ENCODE results near the gene ANXA8L1. TPM values are rescaled to one million over a fixed set of nuclear protein-coding genes. Genes with fewer than 3 reads are reported as not detected.
"Not testable (repeated sequence)": the region's sequence is repeated elsewhere in the genome, so short reads cannot be mapped to it uniquely, and the experiment has no call there.

The ANXA8L1 gene, protein sequence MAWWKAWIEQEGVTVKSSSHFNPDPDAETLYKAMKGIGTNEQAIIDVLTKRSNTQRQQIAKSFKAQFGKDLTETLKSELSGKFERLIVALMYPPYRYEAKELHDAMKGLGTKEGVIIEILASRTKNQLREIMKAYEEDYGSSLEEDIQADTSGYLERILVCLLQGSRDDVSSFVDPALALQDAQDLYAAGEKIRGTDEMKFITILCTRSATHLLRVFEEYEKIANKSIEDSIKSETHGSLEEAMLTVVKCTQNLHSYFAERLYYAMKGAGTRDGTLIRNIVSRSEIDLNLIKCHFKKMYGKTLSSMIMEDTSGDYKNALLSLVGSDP
- total RNA-seq = not detected
- polyA plus RNA-seq = not detected

GRCh38 chr10:46375406-46375805 is at the start of gene ANXA8L1:
ANXA8L1 (plus strand) TSS chr10:46375776; CDS start chr10:46375852, 76 bp downstream.
- H3K9me3 Mint-ChIP-seq; H3K27me3 ChIP-seq (ENCODE audit: insufficient read depth, low read length, poor library complexity, severe bottlenecking); H3K36me3 ChIP-seq (ENCODE audit: insufficient read depth, low read length); POLR2A ChIA-PET; DNase-seq; H3K9me3 ChIP-seq (ENCODE audit: low read length); H3K4me3 ChIP-seq (ENCODE audit: low read length); H3K27ac ChIP-seq (ENCODE audit: low read depth, low read length); H3K36me3 Mint-ChIP-seq; H3K27ac Mint-ChIP-seq; H3K27me3 Mint-ChIP-seq; H3K4me1 ChIP-seq (ENCODE audit: insufficient read depth, low read length); H3K4me3 Mint-ChIP-seq; CTCF ChIA-PET; H3K4me1 Mint-ChIP-seq: not testable (repeated sequence)

DNA sequence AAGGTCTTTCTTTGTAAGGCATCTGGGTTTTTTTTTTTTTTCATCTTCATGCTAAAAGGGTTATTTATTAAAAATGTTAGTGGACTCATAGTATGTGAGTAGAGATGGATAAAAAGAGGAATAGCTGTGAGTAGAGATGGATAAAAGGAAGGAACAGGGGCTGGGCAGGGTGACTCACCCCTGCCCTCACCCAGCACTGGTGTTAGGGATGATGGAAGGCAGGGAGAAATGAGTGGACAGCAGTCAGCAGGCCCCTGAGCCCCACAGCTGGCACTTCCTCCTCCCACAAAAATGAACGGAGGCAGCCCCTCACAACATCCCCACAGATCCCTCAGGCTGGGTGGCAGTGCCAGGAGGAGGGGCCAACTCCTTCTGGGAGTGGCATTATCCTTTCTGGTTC is 49.5 kb upstream of the ANXA8L1 start:
- Histone ChIP-seq H3K27ac (ENCODE audit: low read depth, low read length) (no peak overlapping the region), H3K4me3 (ENCODE audit: low read length) (no peak overlapping the region), H3K36me3 (ENCODE audit: insufficient read depth, low read length) (no peaks in the 10 kb centered on the region), H3K27me3 (ENCODE audit: insufficient read depth, low read length, poor library complexity, severe bottlenecking) (no peaks in the 10 kb centered on the region), H3K4me1 (ENCODE audit: insufficient read depth, low read length) (no peaks in the 10 kb centered on the region), H3K9me3 (ENCODE audit: low read length) (no peaks in the 10 kb centered on the region)
- Mint-ChIP-seq H3K36me3 (no peaks in the 10 kb centered on the region), H3K4me1 (no peaks in the 10 kb centered on the region), H3K27ac (peak overlapping the region in 1 of 8 donors; percentile 30), H3K4me3 (no peak overlapping the region), H3K27me3 (peaks cover 0 to 6% of the 10 kb centered on the region in 2 donors), H3K9me3 (no peaks in the 10 kb centered on the region)
- DNase-seq = no peak
- POLR2A ChIA-PET = interaction anchor here (0.9 kb wide), 1 partner anchor 57 kb away, joined by 5 read pairs; no protein-coding TSS in a partner anchor
- CTCF ChIA-PET = interaction anchor here (0.9 to 1.5 kb wide), 2 partner anchors 97 to 98 kb away, joined by 3 to 8 read pairs; no protein-coding TSS in a partner anchor

- no peaks in the 10 kb centered on the region for H3K9me3 Mint-ChIP-seq
- peak overlapping the region in 2 of 8 donors; percentile 17 to 83 for H3K27ac Mint-ChIP-seq
- DNase-seq = no peak
- no peak overlapping the region for H3K27ac ChIP-seq (ENCODE audit: low read depth, low read length)
- peaks cover 0 to 12% of the 10 kb centered on the region in 2 donors for H3K27me3 Mint-ChIP-seq
- no peaks in the 10 kb centered on the region for H3K4me1 ChIP-seq (ENCODE audit: insufficient read depth, low read length)
- H3K36me3 Mint-ChIP-seq = no peaks in the 10 kb centered on the region
- H3K36me3 ChIP-seq (ENCODE audit: insufficient read depth, low read length) = no peaks in the 10 kb centered on the region
- CTCF ChIA-PET = no interaction called here
- H3K4me1 Mint-ChIP-seq = no peaks in the 10 kb centered on the region
- H3K4me3 Mint-ChIP-seq = no peak overlapping the region
- H3K27me3 ChIP-seq (ENCODE audit: insufficient read depth, low read length, poor library complexity, severe bottlenecking) = no peaks in the 10 kb centered on the region
- POLR2A ChIA-PET = no interaction called here
- H3K9me3 ChIP-seq (ENCODE audit: low read length) = no peaks in the 10 kb centered on the region
- H3K4me3 ChIP-seq (ENCODE audit: low read length) = no peak overlapping the region
Measured at GRCh38 chr10:46326971-46327370, 48.6 kb upstream of the ANXA8L1 start.

GRCh38 chr10:46327685-46328084 is 47.9 kb upstream of the ANXA8L1 start:
- Histone ChIP-seq H3K9me3 (ENCODE audit: low read length) (no peaks in the 10 kb centered on the region), H3K4me1 (ENCODE audit: insufficient read depth, low read length) (no peaks in the 10 kb centered on the region), H3K27me3 (ENCODE audit: insufficient read depth, low read length, poor library complexity, severe bottlenecking) (no peaks in the 10 kb centered on the region), H3K27ac (ENCODE audit: low read depth, low read length) (no peak overlapping the region), H3K4me3 (ENCODE audit: low read length) (no peak overlapping the region), H3K36me3 (ENCODE audit: insufficient read depth, low read length) (no peaks in the 10 kb centered on the region)
- Mint-ChIP-seq H3K9me3 (no peaks in the 10 kb centered on the region), H3K27me3 (peaks cover 0 to 12% of the 10 kb centered on the region in 2 donors), H3K4me3 (no peak overlapping the region), H3K36me3 (no peaks in the 10 kb centered on the region), H3K27ac (peak overlapping the region in 1 of 8 donors; percentile 83), H3K4me1 (no peaks in the 10 kb centered on the region)
- POLR2A ChIA-PET = no interaction called here
- DNase-seq = no peak
- CTCF ChIA-PET = no interaction called here

DNA sequence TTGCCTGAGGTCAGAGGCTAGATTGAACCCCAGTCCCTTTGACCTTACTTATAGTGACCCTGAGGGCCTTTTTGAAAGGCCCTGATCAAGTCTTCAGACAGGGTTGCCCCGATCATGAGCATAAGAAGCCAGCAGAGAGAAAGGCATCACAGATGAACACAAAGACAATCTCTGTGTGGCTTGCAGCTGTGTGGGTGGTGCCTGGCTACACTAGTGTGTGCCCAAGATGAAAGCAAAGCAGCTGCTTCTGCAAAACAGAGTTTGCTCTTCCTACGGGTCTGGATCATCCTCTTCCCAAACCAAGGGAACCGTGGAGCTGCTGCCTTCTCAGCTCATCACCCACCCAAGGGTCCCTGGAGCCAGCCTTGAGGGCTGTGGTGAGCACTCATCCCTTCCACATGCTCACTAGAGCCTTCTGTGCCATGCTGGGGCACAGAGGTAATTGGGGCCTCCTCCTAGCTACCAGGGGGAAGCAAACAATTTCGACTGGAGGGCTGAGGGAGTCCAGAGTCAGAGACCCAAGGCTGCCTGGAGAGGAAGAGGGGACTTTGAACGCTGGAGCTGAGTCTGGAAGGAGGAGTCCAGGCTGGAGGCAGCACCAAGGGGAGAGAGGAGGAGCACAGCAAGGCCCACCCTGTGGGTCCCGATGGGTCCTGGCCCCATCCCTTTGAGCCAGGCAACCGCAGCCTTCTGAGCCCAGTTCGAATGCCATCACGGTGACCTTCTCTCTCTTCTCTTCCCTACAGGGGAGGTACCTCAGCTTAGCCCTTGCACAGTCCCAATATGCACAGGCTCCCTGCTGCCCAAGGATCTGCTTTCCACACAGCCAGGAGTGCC is 46.5 kb upstream of the ANXA8L1 start:
- POLR2A ChIA-PET = no interaction called here
- Histone ChIP-seq H3K27me3 (ENCODE audit: insufficient read depth, low read length, poor library complexity, severe bottlenecking) (no peaks in the 10 kb centered on the region), H3K9me3 (ENCODE audit: low read length) (no peaks in the 10 kb centered on the region), H3K4me3 (ENCODE audit: low read length) (no peak overlapping the region), H3K4me1 (ENCODE audit: insufficient read depth, low read length) (no peaks in the 10 kb centered on the region), H3K27ac (ENCODE audit: low read depth, low read length) (no peak overlapping the region), H3K36me3 (ENCODE audit: insufficient read depth, low read length) (no peaks in the 10 kb centered on the region)
- no peaks in the 10 kb centered on the region for H3K36me3 Mint-ChIP-seq
- H3K4me1 Mint-ChIP-seq = no peaks in the 10 kb centered on the region
- CTCF ChIA-PET = no interaction called here
- no peak for DNase-seq
- peak overlapping the region in 1 of 8 donors; percentile 64 for H3K27ac Mint-ChIP-seq
- no peaks in the 10 kb centered on the region for H3K9me3 Mint-ChIP-seq
- H3K27me3 Mint-ChIP-seq = peaks cover 0 to 12% of the 10 kb centered on the region in 2 donors
- H3K4me3 Mint-ChIP-seq = no peak overlapping the region

DNA sequence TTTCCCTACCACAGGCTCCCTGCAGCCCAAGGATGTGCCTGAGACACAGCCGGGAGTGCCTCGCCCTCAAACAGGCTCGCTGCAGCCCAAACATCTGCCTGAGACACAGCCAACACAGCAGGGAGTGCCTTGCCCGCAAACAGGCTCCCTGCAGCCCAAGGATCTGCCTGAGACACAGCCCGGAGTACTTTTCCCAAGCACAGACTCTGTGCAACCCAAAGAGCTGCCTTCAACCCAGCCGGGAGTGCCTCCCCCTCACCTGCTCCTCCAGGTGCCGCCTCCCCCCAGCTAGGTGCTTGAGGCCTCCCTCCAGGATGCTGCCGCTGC is 45.9 kb upstream of the ANXA8L1 start:
- no peaks in the 10 kb centered on the region for H3K9me3 ChIP-seq (ENCODE audit: low read length)
- peaks cover 0 to 12% of the 10 kb centered on the region in 2 donors for H3K27me3 Mint-ChIP-seq
- H3K4me3 Mint-ChIP-seq = no peak overlapping the region
- no peaks in the 10 kb centered on the region for H3K9me3 Mint-ChIP-seq
- POLR2A ChIA-PET = no interaction called here
- no peak for DNase-seq
- H3K27me3 ChIP-seq (ENCODE audit: insufficient read depth, low read length, poor library complexity, severe bottlenecking) = no peaks in the 10 kb centered on the region
- H3K27ac Mint-ChIP-seq = no peak overlapping the region
- H3K27ac ChIP-seq (ENCODE audit: low read depth, low read length) = no peak overlapping the region
- H3K36me3 ChIP-seq (ENCODE audit: insufficient read depth, low read length) = no peaks in the 10 kb centered on the region
- H3K4me3 ChIP-seq (ENCODE audit: low read length) = no peak overlapping the region
- CTCF ChIA-PET = no interaction called here
- H3K36me3 Mint-ChIP-seq = no peaks in the 10 kb centered on the region
- H3K4me1 ChIP-seq (ENCODE audit: insufficient read depth, low read length) = no peaks in the 10 kb centered on the region
- H3K4me1 Mint-ChIP-seq = no peaks in the 10 kb centered on the region

GRCh38 chr10:46330894-46331293 is 44.7 kb upstream of the ANXA8L1 start:
- no peaks in the 10 kb centered on the region for H3K36me3 Mint-ChIP-seq
- Histone ChIP-seq H3K4me3 (ENCODE audit: low read length) (no peak overlapping the region), H3K36me3 (ENCODE audit: insufficient read depth, low read length) (no peaks in the 10 kb centered on the region), H3K9me3 (ENCODE audit: low read length) (no peaks in the 10 kb centered on the region), H3K27ac (ENCODE audit: low read depth, low read length) (no peak overlapping the region), H3K27me3 (ENCODE audit: insufficient read depth, low read length, poor library complexity, severe bottlenecking) (no peaks in the 10 kb centered on the region), H3K4me1 (ENCODE audit: insufficient read depth, low read length) (no peaks in the 10 kb centered on the region)
- ChIA-PET CTCF (no interaction called here), POLR2A (no interaction called here)
- H3K27me3 Mint-ChIP-seq = peaks cover 0 to 12% of the 10 kb centered on the region in 2 donors
- DNase-seq = no peak
- peak overlapping the region in 1 of 8 donors; percentile 33 for H3K27ac Mint-ChIP-seq
- H3K9me3 Mint-ChIP-seq = no peaks in the 10 kb centered on the region
- H3K4me3 Mint-ChIP-seq = no peak overlapping the region
- no peaks in the 10 kb centered on the region for H3K4me1 Mint-ChIP-seq

GRCh38 chr10:46365484-46365883 is 10.1 kb upstream of the ANXA8L1 start:
- H3K36me3 ChIP-seq (ENCODE audit: insufficient read depth, low read length); H3K27me3 ChIP-seq (ENCODE audit: insufficient read depth, low read length, poor library complexity, severe bottlenecking); H3K4me3 Mint-ChIP-seq; H3K27ac Mint-ChIP-seq; H3K36me3 Mint-ChIP-seq; H3K27ac ChIP-seq (ENCODE audit: low read depth, low read length); H3K4me1 Mint-ChIP-seq; DNase-seq; H3K4me3 ChIP-seq (ENCODE audit: low read length); H3K27me3 Mint-ChIP-seq; H3K9me3 ChIP-seq (ENCODE audit: low read length); POLR2A ChIA-PET; H3K9me3 Mint-ChIP-seq; CTCF ChIA-PET; H3K4me1 ChIP-seq (ENCODE audit: insufficient read depth, low read length): not testable (repeated sequence)
